ENCODE measurements around the gene MEIS2.

The MEIS2 gene

GRCh38 chr15:37100109-37100965 lies at the start of gene MEIS2:
MEIS2 (minus strand) TSS chr15:37100549; CDS start chr15:37099466, 1,083 bp downstream.
- peak; percentile 98 for DNase-seq

DNA sequence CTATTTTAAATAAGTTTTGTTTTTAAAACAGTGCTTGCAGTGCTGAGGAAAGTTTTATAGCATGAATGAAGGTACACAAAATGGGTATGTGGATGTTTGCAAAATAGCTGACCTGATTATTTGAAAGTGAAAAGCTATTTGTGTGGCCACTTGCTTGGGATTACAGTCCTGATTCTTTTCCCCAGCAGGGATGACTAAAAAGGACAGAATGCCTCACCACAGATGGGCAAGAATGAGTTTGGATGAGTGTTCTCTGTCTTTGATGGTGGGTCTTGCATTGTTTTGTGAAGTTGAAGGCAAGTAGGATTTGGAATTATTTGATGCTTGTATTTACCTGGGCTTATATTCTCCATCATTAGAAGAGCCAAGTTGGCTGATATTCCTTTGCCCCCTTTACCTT lies 48.8 kb upstream of the MEIS2 start:
- DNase-seq: no peak

GRCh38 chr15:37148714-37149113 lies 48.4 kb upstream of the MEIS2 start:
- no peak for DNase-seq

GRCh38 chr15:37143351-37143750 lies 43.0 kb upstream of the MEIS2 start:
- DNase-seq: no peak

DNA sequence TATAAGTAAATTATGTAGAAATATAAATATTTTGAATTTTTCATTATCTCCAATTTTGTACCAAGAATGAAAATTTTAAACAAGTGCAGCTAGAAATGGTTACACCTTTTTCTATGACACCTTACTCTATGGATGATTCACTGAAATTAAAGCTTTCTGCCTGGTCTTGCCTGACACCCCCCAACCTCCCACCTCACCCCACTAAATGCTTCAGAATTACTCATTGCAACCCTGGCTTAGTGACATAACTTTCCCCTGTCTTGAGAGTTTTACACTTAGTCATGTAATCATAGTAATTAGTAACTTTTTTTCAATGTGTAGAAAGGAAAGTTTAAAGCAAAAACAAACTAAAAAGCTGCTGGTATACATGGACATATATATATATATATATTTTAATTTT lies 42.0 kb upstream of the MEIS2 start:
- no peak for DNase-seq

DNA sequence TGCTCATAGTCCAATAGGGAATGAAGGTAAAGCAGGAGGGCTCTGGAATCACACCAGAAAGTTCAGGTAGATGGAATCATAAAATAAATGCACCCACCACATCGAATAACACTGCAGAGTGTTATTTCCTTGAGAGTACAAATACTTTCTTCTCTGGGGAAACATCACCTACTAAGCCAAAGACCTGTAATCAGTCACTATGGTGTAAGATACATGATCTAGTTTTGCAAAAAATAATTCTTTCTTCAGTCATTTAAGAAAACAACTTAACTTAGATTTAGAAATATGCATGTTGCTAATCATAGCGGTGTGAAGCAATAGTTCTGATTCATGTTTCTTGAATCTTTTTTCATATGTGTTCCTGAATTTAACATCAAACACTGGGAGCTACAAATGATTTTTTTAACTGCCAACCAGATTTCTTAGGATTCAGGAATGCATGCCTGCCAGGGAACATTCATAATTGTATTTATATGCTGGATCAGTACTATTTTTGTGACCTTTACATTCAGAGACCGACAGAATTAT lies 40.2 kb upstream of the MEIS2 start:
- DNase-seq: no peak

- no peak for DNase-seq
These were observed 38.4 kb upstream of the MEIS2 start for GRCh38 chr15:37138591-37139215.

- DNase-seq: no peak
These were observed 36.9 kb upstream of the MEIS2 start for GRCh38 chr15:37137221-37137620.

GRCh38 chr15:37136666-37137065 lies 36.3 kb upstream of the MEIS2 start:
- no peak for DNase-seq

DNA sequence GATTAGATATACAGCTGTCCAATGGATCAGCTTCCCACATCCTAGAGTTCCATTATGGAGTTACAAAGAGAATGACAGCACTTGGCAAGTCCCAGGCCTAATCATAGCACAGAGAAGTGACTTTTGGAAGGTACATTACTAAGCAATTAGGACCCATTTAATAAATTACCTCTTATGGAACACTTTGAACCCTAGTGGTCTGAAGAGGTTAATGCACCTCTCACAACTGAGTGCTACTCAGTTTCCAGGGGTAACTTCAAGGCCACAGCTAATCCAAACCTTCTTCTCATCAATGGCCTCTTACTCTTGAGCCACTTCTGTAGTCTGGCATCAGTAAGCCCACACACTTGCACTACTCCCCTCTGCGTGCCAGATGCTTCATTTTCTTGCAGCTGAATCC lies 34.9 kb upstream of the MEIS2 start:
- no peak for DNase-seq

DNA sequence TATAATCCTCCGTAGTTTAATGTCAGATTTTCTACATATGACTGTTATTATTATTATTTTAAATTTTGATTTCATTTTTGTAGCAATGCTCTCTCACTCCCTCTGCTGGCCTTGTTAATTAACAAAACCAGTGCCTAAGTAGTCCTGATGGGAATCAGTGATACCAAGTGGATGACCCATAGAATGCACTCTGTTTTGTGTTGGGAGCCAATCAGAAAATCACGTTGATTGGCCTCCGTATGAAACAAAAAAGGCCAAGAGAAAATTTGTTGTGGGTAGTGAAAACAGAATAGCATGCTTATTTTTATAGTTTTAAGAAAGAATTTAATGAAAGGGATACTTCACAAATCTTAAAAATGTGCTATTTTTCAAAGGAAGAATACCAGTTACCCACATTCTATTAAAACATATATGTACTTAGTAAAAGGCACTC lies 34.4 kb upstream of the MEIS2 start:
- DNase-seq: peak; percentile 36

- DNase-seq: peak; percentile 29
These were observed 33.9 kb upstream of the MEIS2 start for GRCh38 chr15:37134244-37134643.

- DNase-seq: peak; percentile 48
These were observed 33.3 kb upstream of the MEIS2 start for GRCh38 chr15:37133602-37134001.

DNA sequence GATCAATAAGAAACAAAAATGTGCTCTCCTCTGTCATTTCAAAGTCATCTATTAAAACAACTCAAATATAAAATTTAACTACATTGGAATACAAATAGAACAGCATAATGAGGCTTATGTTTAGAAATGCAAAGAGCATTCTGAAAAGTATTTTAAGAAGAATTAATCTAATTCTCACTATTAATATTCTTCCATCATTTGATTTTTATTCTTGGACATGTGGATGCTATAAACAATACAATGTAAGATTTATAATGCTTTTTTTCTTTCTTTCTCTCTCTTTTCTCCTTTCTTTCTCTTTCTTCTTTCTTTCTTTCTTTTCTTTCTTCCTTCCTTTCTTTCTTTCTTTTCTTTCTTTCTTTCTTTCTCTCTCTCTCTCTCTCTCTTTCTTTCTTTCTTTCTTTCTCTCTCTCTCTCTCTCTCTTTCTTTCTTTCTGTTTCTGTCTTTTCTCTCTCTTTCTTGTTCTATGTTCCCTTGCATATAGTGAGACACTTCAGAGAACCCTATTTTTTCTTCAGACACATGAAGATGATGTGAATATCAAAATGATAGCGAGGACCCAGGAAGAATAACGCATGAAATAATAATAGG lies 32.6 kb upstream of the MEIS2 start:
- DNase-seq: no peak

DNA sequence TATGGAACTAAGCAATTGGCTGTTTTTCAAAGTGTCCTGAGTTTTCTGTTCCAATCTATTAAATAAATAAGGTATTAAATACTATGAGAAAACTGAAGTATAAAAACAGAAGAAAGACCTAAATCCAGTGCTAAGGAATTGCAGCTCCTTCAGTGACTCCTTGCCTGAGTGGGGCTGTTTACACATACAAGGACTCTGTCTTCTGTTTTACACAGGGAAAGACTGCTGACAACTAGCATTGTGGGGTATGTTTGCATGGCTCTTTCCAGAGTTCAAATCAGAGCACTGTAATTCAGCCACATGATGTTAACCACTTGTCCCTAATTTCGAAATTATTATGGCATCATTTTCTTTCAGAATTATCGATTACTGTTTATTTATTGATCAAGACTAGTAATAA lies 31.3 kb upstream of the MEIS2 start:
- no peak for DNase-seq

GRCh38 chr15:37130356-37130755 lies 30.0 kb upstream of the MEIS2 start:
- DNase-seq: no peak

GRCh38 chr15:37125143-37125542 lies 24.8 kb upstream of the MEIS2 start:
- peak; percentile 97 for DNase-seq

DNA sequence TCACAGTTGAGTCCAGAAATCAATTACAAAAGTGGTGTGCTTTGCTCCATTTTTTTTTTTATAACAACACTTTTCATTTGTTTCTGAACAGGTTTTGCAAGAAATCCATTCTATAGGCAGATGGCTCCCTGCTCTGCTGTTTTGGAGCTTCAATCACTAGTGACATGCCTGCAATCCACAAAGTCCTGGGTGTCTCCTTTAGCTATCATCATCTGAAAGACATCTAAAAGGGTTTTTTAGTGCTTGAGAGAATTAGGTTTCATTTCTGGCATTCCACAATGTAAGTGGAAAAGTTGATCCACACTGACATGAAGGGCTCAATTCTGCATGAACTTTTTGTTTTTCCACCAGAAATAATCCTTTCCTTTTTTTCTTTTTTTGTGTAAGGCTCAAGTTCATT lies 24.0 kb upstream of the MEIS2 start:
- DNase-seq: no peak

GRCh38 chr15:37122703-37123102 lies 22.4 kb upstream of the MEIS2 start:
- no peak for DNase-seq

DNA sequence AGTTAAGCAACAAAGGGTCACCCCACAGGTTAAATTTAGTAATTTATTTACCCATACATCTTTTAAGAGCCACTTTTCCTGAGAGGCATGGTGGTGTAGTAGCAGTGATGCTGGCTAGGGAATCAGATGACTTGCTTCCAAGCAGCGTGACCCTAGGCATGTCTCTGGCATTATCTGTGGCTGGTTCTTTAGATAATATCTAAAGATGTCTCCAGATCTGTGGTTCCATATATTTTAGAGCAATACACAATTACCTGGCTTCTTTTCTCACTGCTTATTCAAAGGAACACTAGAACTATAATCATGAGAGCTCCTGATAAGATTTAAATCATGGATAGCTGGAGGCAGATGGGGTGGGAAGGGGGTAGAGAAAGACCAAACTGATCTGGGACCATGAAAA lies 21.1 kb upstream of the MEIS2 start:
- no peak for DNase-seq

DNA sequence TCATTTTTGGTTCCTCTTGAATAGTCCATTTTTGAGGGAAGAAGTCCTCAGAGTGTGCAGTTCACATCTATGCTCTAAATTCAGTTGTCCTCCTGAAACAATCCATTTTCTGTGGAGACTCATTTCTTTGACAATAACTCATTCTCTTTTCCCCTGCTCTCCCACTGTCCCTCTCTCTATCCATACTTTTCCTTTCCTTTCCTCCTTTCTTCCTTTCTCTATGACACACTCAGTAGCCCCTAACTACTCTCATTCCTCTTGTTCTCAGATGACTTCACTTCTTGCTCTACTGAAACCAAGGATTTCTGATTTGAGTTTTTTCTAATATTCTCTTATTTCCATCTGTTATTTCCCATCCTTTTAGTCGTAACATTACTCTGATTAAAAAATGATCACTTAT lies 16.7 kb upstream of the MEIS2 start:
- DNase-seq: no peak

DNA sequence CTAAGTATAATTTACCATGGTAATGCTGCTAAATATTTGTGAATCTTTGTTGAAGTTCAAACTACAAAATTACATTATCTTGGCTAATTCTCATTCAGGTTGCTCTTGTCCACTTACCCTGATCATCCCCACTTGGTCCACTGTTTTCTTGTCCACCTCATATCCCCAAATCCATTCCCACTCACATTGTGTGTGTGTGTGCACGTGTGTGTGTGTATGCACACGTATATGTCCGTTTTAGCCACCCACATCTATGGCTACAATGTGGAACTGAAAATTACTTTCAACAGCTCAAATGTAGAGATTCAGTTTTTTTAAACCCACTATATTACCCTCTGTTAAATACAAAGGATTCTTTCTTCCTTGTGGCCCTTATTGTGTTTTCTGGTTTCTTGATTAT lies 15.2 kb upstream of the MEIS2 start:
- no peak for DNase-seq

DNA sequence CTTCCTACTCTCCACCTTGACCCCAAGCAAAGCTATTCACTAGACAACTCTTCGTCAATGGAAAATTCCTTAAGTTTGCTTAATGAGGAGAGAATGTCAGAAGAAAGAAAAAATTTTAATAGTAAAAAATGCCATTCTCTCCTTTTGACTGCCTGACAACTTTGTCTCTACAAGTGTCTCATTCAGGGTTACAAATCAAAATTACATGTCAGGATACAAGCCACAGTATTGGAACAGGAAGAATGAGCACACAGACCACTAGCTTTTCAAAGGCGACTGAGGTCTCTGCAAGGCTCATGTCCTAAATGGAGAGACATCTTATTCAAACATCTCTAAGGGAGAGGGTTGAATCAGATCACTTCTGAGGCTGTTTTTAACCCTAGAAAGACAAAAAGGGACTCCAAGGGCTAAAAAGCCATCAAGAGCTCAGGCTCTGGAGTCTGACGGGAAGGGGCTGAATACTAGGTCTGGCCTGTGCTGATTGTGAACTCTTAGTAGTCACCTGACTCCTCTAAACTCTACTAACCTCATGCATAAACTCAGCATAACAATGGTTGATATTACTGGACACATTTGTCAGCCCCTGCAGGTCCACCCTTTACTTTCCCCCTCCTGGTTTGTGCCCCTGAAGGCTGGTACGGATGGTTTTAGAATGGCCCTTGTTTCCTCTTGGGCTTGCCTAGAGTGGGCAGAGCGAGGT lies 12.8 kb upstream of the MEIS2 start:
- DNase-seq: no peak

Measured in NCI-H526 treated with DMSO at 0.1 percent for 48 hours (cell line).